ENCODE data around the gene PPFIBP1.
"Not testable (repeated sequence)": the region's sequence is repeated elsewhere in the genome, so short reads cannot be mapped to it uniquely, and the experiment has no call there.

The PPFIBP1 gene

DNA sequence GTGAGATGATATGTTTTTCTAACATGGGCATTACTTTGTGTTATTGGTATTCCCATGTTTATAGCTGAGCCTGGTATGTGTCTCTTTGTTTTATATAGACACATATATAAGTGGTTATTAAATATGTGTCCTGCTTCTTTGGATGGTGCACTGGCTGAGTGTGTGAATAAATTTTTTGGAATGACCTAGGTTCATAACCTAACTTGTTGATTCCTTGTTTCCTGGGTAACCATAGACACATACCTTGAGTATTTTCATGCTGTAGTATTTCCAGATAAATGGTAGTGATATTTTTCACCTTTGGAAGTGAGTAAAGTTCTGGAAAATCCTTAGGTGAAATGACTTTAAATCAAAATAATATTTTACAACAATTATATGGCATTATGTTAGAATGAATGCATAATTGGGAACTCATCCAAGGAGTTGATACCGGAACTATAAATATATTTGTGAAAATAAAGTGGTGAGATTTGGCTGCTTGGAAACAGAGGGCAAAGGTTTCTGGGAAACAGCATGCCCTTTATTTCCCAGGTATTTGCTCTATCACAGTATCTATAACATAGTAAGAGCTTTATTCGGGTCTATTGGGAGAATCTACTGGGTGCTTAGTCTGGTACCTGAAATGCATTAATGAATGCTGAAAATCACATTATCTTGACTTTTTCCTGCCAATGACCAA, 107.9 kb downstream of the PPFIBP1 start:
- no peak for DNase-seq

DNA sequence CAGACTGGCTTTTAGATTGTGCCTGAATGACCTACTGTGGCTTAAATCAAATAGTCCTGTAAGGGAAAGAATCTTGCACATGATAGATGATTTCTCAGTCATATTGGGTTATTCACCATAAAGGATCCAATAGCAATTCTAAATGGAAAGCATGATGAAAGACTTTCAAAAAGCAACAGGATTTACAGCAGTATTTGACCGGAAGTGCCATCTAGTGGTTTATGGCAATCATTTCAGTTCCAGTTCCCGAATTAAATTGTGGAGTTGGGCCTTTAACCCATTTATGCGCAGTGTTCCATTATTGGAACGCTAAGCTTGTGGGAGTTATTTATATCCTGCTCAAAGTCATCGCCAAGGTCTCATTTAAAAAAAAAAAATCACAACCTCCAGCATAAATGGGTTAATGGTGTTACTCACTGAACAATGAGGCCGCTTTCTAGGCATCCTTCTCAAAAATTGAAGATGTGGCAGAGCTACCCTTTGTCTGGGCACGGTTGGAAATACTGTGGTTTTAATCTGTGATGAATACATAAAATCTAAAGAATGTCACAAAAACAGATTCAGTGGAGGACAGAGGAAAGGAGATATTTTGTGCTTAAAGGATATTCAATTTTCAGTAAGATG, 111.5 kb downstream of the PPFIBP1 start:
- peak; percentile 4 for DNase-seq

DNA sequence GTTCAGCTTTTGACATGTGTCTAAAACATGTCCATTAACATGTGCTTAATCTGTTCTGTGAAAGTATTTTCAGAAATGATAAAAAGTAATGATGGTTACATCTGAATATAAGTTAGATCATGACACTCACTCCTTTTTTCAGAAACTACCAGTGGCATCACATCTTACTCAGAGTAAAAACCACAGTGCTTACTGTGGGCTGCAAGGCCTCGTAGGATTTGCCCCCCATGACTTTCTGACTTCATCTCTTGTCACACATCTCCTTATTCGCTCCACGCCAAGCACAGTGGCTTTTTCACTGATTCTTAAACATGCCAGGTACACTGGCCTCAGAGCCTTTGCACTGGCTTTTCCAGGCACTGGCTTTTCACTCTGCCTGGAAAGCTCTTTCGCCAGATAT, 112.6 kb downstream of the PPFIBP1 start:
- DNase-seq = not testable (repeated sequence)

DNA sequence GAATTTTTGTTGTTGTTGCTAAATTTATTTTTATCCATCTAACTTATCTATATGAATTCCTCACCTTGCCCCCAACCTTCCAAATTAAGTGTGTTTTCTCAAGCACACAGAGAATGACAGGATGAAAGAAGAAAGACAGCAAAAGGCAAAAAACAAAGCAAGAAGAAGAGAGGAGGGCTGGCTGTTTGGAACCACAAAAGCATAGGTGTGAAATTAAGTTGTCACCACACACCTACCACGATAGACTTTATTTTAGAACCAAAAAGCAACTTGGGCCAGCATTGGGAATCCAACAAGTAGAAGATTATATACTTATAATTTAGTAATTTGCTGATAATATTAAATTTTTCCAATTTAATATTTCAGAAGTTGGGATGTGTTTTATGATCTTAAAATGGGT, 113.5 kb downstream of the PPFIBP1 start:
- no peak for DNase-seq

DNA sequence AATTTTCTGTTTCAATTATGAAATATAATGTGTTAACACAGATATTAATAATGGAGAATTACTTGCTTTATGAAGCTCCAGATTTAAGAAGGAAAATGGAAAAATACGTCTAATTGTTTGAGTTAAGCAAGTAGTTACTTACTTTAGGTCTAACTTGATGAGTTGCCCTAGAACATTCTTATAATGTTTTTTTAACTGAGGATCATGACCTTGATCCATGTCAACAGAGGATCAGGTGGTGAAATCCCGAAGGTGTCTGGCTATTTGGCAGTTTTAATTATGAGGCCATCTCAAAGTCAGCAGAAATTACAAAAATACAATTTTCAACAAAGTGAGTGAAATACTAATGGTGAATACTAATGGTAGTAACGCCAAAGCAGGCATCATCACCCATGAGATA, 115.3 kb downstream of the PPFIBP1 start:
- no peak for DNase-seq

DNA sequence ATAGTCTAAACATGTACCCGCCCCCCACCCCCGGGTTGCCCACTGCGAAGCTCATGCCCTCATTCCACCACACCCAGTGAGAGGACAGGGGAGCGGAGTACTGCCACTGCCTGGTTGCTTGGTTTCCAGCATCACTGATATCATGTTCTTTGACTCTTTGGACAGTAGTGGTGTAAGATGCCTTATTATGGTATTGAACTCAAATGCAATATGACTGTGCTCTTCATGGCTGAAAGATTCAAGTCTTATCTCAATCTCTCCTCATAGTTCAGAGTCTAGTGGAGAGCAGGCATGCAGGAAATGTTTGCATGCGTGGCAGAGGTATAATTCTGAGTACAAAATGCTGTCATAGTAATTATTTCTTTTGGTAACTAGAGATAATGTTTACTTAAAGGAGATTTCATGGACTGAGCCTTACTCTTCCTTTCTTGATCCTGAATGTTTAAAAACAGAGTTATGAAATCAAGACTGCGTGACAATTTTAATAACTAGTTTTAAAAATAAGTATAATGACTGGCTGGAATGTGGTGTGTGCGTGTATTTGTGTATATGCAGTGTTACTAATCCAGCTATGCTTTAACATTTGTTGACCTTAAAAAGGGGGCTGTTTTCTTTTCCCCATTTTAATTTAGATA, 116.7 kb downstream of the PPFIBP1 start:
- not testable (repeated sequence) for DNase-seq

DNA sequence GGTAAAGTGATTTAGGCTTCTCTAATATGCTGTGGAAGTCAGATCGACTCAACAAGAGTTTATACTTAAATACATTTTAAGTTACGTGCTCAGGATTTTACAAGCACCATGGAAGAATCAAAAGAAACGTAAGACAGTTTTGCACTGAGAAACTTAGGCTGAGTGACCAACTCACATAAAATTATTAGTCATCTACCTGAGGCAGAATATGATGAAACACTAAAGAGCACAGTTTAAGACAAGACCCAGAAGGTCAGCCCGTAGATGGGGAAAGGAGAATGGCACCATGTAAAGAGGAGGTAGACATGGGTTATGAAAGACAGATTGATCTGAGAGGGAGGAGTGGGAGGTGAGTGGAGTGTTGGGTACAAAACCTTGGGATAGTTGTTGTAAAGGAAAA, 118.4 kb downstream of the PPFIBP1 start:
- DNase-seq = not testable (repeated sequence)

DNA sequence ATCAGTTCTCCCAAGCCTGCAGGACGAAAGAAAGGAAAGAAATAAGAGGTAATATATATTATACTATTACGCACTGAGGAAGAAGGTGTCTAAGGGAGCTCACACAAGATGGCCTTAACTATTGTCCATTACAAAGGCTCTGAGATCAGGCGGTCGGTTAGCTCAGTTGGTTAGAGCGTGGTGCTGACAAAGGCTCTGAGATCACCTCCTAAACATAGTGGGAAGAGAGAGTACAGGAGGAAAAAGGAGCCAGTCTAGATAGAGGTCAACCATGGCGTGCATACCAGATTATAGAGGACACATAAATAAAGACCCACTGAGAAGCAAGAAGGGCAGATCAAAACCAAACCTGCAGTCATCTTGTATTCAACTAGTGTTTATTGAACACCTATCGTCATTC, 118.9 kb downstream of the PPFIBP1 start:
- DNase-seq = not testable (repeated sequence)

DNA sequence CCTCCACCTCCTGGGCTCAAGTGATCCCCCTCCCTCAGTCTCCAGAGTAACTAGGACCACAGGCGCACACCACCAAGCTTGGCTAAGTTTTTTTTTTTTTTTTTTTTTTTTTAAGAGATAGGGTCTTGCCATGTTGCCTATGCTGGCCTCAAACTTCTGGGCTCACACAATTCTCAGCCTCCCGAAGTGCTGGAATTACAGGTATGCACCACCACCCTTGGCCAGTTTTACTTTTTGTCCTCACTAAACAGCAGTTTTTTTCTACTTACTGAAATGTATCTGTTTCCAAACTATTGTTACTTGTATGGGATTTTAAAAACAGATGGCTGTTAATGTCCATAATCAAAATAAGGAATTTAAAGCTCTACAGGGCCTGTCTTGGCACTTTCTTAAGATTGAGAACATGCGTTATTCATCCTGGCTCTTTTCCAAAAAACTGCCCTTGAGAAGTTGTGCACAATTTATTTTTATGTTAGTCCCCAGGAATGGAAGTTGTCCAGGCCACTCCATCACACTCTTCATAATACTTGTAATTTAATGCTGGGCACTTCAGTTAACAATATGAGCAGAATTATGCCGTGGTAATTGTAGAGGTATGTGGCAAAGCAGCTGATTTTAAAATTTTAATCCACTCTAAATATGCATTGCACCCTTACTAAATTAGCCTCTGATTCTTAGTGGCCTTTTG, 120.3 kb downstream of the PPFIBP1 start:
- no peak for DNase-seq

DNA sequence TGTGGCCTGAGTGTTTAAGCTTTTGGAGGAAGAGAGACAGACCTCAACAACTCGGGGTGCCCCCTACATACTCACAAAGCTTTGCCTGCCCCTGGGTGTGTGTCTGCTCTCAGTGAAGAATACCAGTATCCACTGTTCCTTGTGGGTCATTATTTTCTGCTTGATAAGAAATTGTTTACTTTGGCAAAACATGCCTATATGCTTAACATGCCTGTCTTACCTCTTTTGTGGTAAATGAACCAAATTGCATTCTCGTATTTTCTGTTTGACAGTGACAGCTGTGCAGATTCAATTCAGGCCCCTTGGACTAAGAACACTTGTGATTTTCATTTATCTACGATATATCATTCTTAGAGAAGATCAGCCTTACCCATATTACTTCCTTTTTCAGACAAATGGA, 121.7 kb downstream of the PPFIBP1 start:
- no peak for DNase-seq

DNA sequence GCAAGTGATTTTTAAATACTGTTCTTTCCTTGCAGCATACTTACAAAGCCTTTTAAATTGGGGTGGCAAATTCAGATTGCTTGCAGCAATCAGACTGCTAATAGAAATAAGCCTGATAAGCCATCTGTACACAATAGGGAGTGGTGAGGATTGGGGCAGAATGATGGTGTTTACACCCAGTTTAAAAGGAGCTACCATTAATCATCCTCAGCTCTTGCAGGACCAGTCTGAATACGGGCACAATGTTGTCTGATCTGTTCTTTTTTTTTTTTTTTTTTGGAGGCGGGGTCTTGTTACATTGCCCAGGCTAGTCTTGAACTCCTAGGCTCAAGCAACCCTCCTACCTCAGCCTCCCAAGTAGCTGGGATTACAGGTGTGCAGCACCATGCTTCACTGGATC, 122.1 kb downstream of the PPFIBP1 start:
- no peak for DNase-seq

DNA sequence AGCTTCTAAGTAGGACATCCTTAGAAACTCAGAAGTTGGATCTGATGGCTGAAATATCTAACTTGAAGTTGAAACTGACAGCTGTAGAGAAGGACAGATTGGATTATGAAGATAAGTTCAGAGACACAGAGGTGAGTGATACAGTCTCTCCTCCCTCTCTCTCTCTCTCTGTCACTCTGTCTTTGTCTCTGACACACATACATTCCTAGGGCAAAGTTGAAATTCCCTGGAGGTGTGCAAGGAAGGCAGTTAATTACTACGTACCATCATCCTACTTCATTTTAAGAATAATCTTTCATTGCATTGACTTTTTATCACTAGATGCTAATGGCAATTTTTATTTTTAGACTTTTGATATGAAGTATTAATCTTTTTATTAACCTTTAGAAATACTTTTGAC, 126.0 kb downstream of the PPFIBP1 start:
- no peak for DNase-seq

DNA sequence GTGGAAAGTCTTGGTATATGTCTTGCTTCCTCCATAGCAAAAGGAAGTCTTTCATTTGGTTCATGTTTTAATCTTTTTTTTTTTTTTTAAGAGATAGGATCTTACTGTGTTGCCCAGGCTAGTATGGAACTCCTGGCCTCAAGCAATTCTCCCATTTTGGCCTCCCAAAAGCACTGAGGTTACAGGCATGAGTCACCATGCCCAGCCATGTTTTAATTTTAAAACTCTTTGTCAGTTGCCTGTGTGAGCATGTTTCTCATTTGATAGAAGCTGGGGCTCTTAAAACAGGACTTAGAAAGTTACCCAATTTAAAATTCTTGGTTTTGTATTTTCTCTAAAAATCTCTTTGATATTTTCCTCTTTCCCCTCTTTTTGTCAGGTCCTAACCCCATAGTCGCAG, 127.2 kb downstream of the PPFIBP1 start:
- DNase-seq = no peak

DNA sequence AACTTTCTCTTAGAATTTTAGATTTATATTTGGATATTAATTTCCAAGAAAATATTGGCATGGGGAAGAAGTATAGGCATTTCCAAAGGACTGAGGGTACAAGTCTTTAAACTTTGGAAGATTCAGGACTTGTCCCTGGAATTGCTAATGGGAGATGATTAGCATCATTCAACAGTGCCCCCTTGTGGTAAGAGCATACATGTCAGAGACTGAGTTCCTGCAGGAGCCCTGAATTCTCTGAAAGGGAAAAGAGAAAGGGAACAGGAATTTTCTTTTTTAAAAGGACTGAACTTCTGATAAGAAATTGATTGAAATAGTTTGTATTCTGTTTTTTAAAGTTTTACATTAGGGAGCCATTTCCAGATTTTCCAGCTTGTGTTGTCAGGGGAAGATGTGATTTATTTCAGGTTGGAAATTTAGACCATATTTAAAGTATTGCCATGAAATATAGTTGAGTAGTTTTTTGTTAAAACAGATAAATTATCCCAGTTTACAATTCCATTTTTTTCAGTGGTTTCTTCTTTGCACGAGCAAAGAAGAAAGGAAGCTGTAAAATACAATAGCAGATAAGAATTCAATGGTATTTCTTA, 128.3 kb downstream of the PPFIBP1 start:
- DNase-seq = peak; percentile 5

DNA sequence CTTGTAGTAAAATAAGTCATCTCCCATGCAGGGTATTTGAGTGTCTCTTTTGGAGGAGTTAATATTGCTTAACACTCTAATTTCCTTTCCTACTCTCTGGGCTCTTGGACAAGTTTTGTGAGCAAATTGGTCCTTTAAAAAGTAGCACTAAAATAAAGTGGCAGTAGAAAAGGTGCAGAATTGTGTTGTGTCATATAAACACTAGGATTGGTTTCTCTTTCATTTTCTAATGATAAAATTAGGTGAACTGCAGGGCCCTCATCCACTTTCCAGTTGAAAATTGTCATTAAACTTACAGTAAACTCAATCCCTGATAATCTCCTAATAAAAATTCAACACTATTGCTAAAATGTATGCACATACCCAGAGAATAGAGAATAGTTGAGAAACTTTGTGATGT, 129.7 kb downstream of the PPFIBP1 start:
- DNase-seq = no peak

DNA sequence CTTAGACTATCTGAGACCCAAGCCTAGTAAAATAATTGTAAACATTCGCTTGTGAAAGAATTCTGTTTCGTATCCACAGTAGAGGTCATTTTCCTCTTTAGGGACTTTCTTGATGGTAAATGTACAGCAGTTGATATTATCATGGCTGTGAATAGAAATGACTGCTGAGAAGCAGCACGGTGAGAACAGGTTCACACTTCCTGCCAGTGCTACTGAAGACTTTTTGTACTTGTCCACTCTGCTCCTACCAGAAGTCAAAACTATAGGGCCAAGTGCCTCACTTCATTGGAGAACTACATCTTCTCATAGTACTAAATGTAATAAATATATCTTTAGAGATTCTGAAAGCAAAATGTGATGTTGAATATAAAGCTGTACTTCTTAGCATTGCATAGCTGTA, 131.5 kb downstream of the PPFIBP1 start:
- DNase-seq = not testable (repeated sequence)

DNA sequence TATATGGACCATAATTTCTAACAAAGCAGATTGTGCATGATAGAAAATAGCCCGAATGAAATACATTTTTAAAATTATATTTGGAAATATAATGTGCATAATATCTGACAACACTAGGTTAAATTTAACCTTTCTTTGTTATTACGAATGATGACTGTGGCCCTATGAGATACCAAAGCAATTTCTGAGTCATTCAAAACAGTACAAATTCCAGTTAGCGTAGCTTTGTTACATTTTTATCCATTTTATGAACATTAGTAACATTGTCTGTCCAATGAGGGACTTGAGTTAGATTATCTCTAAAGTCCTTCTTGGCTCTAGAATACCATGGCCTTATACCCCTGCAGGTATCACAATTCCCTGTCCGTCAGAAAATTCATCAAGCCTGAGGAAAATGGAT, 133.3 kb downstream of the PPFIBP1 start:
- no peak for DNase-seq

DNA sequence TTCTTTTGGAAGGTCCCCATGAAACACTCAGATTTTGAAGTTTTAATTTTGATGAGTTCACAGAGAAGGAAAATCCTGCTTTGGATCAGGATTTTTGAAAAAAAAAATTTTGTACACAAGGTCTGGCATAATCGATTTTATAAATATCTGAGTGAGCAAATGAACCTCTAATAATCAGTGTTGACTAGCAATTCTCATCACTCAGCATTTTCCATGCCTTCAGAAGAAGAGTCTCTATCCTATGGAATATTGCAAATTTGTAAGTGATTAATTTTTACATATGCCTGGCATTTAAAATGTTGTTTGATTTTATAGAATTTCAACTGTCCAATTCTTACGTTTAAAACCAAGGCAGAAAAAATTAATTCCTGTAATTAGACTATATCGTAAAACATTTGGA, 141.7 kb downstream of the PPFIBP1 start:
- no peak for DNase-seq

DNA sequence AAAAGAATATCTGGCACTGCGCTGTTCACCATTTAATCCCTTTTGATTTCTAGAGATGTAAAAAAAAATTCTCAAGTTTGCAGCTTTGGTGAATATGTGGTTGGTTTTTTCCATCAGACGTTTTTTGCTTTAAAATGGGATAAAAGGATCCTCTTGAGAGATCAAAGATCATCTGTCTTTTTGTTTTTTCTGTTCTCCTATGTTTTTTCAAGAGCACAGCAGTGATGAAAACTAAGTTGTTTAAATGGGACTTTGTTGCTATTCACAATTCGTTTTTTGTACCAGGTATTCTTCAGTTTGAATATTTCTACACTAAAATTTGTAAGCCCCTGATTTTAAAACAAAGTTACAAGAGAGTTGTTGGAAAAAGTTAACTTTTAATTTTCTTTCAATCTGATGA, 142.5 kb downstream of the PPFIBP1 start:
- DNase-seq = no peak

DNA sequence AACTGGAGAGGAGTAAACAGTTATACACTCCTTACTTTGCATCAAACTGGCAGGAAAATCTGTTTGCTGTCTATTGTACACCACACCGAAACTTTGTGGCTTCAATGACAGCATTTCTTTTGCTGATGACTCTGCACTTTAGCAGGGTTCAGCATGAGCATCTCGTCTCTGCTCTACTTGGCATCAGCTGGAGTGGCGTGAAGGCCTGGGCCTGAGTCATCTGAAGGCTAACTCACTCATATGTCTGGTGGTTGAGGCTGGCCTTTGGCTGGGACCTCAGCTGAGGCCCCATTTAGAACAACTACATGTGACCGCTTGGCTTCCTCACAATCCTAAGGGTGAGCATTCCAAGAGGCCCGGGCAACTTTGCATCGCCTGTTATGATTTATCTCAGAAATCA, 143.5 kb downstream of the PPFIBP1 start:
- no peak for DNase-seq

DNA sequence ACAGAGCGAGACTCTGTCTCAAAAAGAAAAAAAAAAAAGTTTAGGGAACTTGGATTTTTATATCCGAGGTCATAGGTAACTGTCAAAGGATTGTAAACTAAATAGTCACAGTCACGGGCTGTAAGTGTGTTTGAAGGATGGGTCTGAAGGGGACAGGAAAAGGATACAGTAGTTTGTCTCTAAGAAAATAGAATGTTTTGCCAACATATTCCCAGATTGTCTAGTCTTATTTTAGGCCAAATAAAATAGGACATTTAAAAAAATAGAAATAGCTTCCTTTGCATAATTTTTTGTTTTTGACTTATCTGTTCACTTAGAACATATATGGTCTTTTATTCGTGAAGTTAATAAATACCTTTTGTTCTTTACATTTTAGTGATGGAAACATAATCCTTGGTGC, 148.0 kb downstream of the PPFIBP1 start:
- DNase-seq = no peak

DNA sequence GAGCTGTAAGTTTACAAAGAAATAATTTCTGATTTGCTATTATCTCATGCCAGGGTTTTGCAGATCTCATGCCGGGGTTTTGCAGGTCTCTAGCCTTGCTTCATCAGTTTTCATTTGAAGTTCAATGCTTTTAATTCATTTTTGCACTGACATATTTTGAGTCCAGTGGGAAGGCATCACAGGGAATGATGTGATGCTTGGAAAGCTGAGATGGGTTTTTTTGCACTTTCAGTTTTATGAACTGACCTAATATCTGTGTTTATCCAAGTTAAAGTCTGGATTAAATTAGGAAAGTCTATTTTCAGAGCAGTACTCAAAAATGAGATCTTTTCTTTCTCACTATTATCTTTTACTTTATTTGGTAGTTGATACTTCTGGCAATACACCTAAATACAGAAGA, 148.6 kb downstream of the PPFIBP1 start:
- DNase-seq = no peak

DNA sequence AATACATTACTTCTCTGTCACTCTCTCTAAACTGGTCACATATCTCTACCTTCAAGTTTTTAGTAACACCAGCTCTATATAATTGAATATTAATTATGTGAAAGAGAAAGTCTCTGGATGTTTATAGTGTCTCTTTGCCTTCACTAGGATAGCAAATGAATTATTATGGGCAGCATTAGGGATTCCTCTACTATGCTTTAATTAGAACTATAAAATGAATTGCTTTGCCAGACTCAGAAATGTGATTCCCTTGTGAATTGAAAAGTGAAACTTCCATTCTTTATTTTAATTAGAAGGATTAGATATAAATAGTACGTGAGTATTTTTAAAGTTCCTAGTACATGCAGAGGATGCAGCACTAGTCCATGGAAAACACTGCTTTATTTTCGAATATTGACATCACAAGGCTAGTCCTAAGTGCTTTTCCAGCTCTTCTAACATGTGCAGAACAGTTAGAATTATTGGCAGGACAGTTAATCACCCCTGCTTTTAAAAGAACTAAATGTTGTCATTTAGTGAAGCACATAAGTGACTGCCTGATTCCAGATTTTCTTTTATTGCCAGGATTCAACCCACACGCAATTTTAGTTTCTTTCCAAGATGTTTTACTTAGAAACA, 149.2 kb downstream of the PPFIBP1 start:
- DNase-seq = no peak
